ENCODE results near the gene ADK.

Gene ADK

DNA sequence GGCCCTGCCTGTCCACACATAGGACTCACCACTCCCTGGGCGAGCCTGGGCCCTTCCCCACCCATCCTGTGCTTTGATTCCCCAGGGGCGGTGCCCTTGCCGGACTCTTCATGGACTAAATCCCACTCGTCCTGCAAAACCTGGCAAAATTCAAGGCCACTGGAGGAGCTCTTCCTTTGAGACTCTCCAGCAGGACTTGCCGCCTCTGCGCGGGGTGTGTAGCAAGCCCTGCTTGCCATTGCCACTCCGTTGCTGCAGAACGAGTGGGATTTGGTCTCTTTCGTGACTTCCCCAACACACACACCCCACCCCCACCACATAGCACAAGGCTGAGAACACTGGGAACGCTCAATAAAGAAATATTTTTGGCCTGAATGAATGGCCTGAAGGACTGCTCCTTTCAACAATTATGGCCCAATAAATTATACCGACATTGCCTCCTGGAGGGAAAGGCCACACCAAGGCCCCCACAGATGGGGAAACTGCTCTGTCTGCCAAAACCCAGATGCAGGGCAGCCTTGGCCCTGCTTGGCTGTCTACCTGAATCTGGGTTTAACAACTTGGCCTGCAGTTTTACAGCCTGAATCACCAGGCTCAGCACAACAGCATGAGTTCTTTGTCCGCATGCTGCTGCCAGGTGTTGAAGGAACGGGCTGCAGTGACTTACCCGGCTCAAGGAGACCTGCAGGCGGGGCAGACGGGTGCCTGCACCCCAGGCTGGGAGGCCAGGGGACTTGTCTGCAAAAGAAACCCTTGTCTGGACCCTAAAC is 602.6 kb downstream of the ADK start:
- DNase-seq, result no peak

DNA sequence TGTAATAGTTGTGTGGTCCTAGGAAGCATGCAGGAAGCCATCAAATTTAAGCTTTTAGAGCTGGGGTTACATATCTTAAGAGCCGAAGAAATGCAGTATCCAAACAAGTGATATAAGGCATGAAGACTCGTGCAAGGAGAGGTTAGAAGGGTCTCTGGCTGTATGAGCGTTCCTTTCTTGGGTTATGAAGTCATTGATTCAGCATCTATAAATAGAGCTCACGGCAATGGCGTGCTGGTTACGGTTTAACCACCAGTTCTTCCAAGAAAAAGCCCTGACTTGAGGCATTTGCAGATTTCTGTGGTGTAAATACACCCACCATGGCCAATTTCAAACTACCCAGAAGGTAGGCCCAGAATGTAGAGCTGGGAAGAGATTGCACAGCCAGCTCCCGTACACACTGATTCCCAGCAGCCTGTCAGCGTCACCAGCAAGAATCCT is 603.4 kb downstream of the ADK start:
- no peak for DNase-seq

DNA sequence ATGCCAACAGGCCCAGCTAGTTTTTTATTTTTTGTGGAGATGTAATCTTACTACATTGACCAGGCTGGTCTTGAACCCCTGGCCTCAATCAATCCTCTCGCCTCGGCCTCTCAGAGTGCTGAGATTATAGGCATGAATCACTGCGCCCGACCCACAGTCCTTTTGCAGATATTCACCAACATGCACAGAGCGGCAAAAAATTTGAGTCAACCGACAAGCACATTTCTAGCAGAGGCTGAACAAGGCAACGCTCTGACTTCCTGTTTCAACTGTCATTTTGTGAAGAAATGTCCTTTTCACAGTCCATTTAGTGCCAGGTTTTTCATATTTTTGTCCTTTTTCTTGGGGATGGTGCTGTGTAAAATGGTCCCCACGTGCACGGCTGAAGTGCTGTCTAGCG is 604.3 kb downstream of the ADK start:
- DNase-seq, result no peak

All from CD4-positive, alpha-beta T cell treated with Interleukin-12 subunit alpha and Interleukin-12 subunit beta, for 1 hour (primary cell).